IMR-90 (cell line): ENCODE data around the gene HSPE1. TPM values are rescaled to one million over a fixed set of nuclear protein-coding genes. Genes with fewer than 3 reads are reported as not detected.

Source experiments
- ATAC-seq: fragments of 200-7000 bp; cut with Tn5 transposase; 2 replicates; pipeline ENCODE4 v1.9.1; 2020; ENCODE audit warnings: low read depth, mild to moderate bottlenecking, moderate library complexity
- BruUV-seq: library from RNA; stranded (reverse); fragments of 400-500 nt; replicated peaks from 2 replicates; lab custom pipeline; 2021; lab: Mats Ljungman, UMichigan
- CTCF ChIA-PET: fragments of 300-600 bp; formaldehyde crosslinking; extraction: SDS; loops from one replicate; lab custom pipeline; 2021; ENCODE audit warnings: antibody characterized with exemption; lab: Yijun Ruan, JAX
- POLR2A ChIA-PET: fragments of 300-600 bp; sonication (Branson Sonifier 250); formaldehyde crosslinking; loops from one replicate; lab custom pipeline; 2022; ENCODE audit warnings: antibody characterized with exemption; ENCODE audit not compliant: unreplicated experiment; lab: Charles Lee
- DNase-seq: peaks from one replicate; pipeline ENCODE4 v3.0.0; 2013
- H2AFZ ChIP-seq: replicated peaks from 2 replicates; pipeline ENCODE3; 2013; ENCODE audit warnings: low read length, mild to moderate bottlenecking; ENCODE audit not compliant: poor library complexity
- H2AK5ac ChIP-seq: 2 replicates; pipeline ENCODE4 v1.6.1; 2013; ENCODE audit warnings: low read depth, low read length, inconsistent platforms
- H2AK9ac ChIP-seq: replicated peaks from 2 replicates; pipeline ENCODE3; 2013; ENCODE audit warnings: mild to moderate bottlenecking, low read depth, low read length, moderate library complexity; ENCODE audit not compliant: poor library complexity
- H2BK120ac ChIP-seq: 2 replicates; pipeline ENCODE4 v1.6.1; 2013; ENCODE audit warnings: low read depth, low read length, inconsistent platforms
- H2BK15ac ChIP-seq: 3 replicates; pipeline ENCODE4 v1.6.1; 2013; ENCODE audit warnings: low read depth, low read length, inconsistent platforms
- H2BK20ac ChIP-seq: 2 replicates; pipeline ENCODE4 v1.6.1; 2013; ENCODE audit warnings: low read depth, mild to moderate bottlenecking, inconsistent platforms, low read length, moderate library complexity
- H2BK5ac ChIP-seq: 2 replicates; pipeline ENCODE4 v1.6.1; 2013; ENCODE audit warnings: mild to moderate bottlenecking, low read depth, low read length, inconsistent platforms; ENCODE audit not compliant: poor library complexity, severe bottlenecking
- H3K14ac ChIP-seq: replicated peaks from 2 replicates; pipeline ENCODE4 v1.6.1; 2013; ENCODE audit warnings: low read depth, low read length, inconsistent platforms
- H3K18ac ChIP-seq: 2 replicates; pipeline ENCODE4 v1.6.1; 2013; ENCODE audit warnings: low read depth, low read length, control low read depth
- H3K23ac ChIP-seq: 2 replicates; pipeline ENCODE4 v1.6.1; 2013; ENCODE audit warnings: low read depth, low read length, inconsistent platforms
- H3K27ac ChIP-seq: 2 replicates; pipeline ENCODE4 v1.5.1; 2013; ENCODE audit warnings: mild to moderate bottlenecking, control low read depth, low read length; ENCODE audit not compliant: insufficient read depth
- H3K27me3 ChIP-seq: 2 replicates; pipeline ENCODE4 v1.6.1; 2013; ENCODE audit warnings: low read length; ENCODE audit not compliant: control insufficient read depth, insufficient read depth
- H3K36me3 ChIP-seq: 2 replicates; pipeline ENCODE4 v1.6.1; 2013; ENCODE audit warnings: low read length, mixed read lengths; ENCODE audit not compliant: control insufficient read depth, insufficient read depth
- H3K4ac ChIP-seq: 2 replicates; pipeline ENCODE4 v1.6.1; 2013; ENCODE audit warnings: low read depth, low read length, inconsistent platforms
- H3K4me1 ChIP-seq: 2 replicates; pipeline ENCODE4 v1.6.1; 2013; ENCODE audit warnings: low read length, mixed read lengths; ENCODE audit not compliant: control insufficient read depth, insufficient read depth
- H3K4me2 ChIP-seq: 2 replicates; pipeline ENCODE4 v1.6.1; 2013; ENCODE audit warnings: low read depth, mild to moderate bottlenecking, control low read depth, low read length, moderate library complexity
- H3K4me3 ChIP-seq: 2 replicates; pipeline ENCODE4 v1.5.1; 2013; ENCODE audit warnings: low read depth, mild to moderate bottlenecking, control low read depth, low read length, moderate library complexity; ENCODE audit not compliant: insufficient read depth
- H3K56ac ChIP-seq: 2 replicates; pipeline ENCODE4 v1.6.1; 2013; ENCODE audit warnings: low read length, inconsistent platforms; ENCODE audit not compliant: insufficient read depth; ENCODE audit errors: extremely low read depth
- H3K79me1 ChIP-seq, 2 experiments: 2 replicates each; pipeline ENCODE4 v1.6.1; 2013; ENCODE audit warnings: low read length in 2 of 2, inconsistent platforms in 1 of 2, low read depth in 1 of 2
- H3K9ac ChIP-seq: 2 replicates; pipeline ENCODE4 v1.6.1; 2013; ENCODE audit warnings: low read depth, low read length, control low read depth
- H3K9me1 ChIP-seq: 2 replicates; pipeline ENCODE4 v1.6.1; 2013; ENCODE audit warnings: low read length, inconsistent platforms; ENCODE audit not compliant: insufficient read depth
- H3K9me3 ChIP-seq: 2 replicates; pipeline ENCODE4 v1.6.1; 2013; ENCODE audit warnings: low read length; ENCODE audit not compliant: control insufficient read depth, insufficient read depth
- H4K20me1 ChIP-seq: 2 replicates; pipeline ENCODE4 v1.6.1; 2013; ENCODE audit warnings: low read length, inconsistent platforms; ENCODE audit not compliant: insufficient read depth
- H4K5ac ChIP-seq: 2 replicates; pipeline ENCODE4 v1.6.1; 2013; ENCODE audit warnings: mild to moderate bottlenecking, low read depth, low read length, control low read depth
- H4K8ac ChIP-seq, 2 experiments: 2 replicates each; pipeline ENCODE4 v1.6.1; 2013; ENCODE audit warnings: low read depth in 2 of 2, low read length in 2 of 2, control low read depth in 1 of 2, inconsistent platforms in 1 of 2
- H4K91ac ChIP-seq: 2 replicates; pipeline ENCODE4 v1.6.1; 2013; ENCODE audit warnings: low read depth, low read length, inconsistent platforms; ENCODE audit not compliant: insufficient read depth
- WGBS, 2 experiments: methylation state at CpG; one replicate each; pipeline versions ENCODE4 v1.1.5 to v1.1.7; 2013; ENCODE audit warnings: missing lambda C conversion rate in 2 of 2; ENCODE audit not compliant: insufficient read length in 1 of 2; ENCODE audit errors: extremely low coverage in 2 of 2; 5-methylcytosine and 5-hydroxymethylcytosine counted together
- dilution Hi-C: fragments of 300-500 bp; cut with HindIII; formaldehyde crosslinking; loops from one replicate; pipeline ENCODE4 v1.14.3; 2018; ENCODE audit warnings: low sequenced_read_pairs; ENCODE audit not compliant: unreplicated experiment
- in situ Hi-C: fragments of 300-500 bp; cut with MboI; formaldehyde crosslinking; loops from 3 replicates; pipeline ENCODE4 v1.14.3; 2019; ENCODE audit warnings: low sequenced_read_pairs, inconsistent platforms, mixed read lengths
- intact Hi-C: fragments of 100-400 bp; cut with micrococcal nuclease; formaldehyde crosslinking; loops from 2 replicates; pipeline ENCODE4 v1.10.0; 2022
- polyA plus RNA-seq, 3 experiments: library from polyadenylated mRNA; depleted of rRNA; stranded (reverse); fragments of >200 nt; gene quantifications; 2 replicates each; pipeline ENCODE4 v1.2.3, GENCODE V29; 2012; ENCODE audit warnings: low replicate concordance in 1 of 3
- total RNA-seq: library from RNA; depleted of rRNA; stranded (reverse); fragments of >200 nt; gene quantifications from 2 replicates; pipeline ENCODE4 v1.2.3, GENCODE V29; 2012
- TF ChIP-seq, protein P1 (sequence below): fragments of 150-350 bp; IDR thresholded peaks from 2 replicates; pipeline ENCODE4 v1.6.1; 2016; ENCODE audit warnings: low read depth, mild to moderate bottlenecking, low read length, moderate library complexity, borderline replicate concordance

Gene HSPE1
- total and polyA plus RNA-seq, 2 of the 4 experiments (the other 2 are of a cell fraction) = 13.3 to 93.6 TPM

DNA sequence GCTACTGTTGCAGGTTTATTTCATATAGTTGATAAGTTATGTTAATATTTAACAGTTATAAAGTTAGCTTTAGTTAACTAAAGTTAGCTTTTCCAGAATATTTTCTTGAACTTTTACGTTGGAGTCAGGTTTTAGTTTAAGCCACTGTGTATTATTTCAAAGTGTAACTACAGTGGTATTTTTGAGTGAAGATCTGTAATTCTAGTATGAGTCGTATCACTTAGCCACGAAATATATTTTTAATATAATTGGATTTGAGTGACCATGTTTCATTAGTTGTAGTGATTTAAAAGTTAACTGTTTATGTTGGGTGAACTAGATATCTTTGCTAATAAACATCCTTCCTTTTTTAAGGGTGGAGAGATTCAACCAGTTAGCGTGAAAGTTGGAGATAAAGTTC, 2.5 kb downstream of the HSPE1 start:
- ChIA-PET CTCF (no interaction called here), POLR2A (no interaction called here)
- H4K5ac ChIP-seq = no peak overlapping the region
- H3K4me1 ChIP-seq = 0 out of 2 replicates have a peak, but pooled peaks cover 1% of the 10 kb centered on the region
- no peak overlapping the region for H3K4me3 ChIP-seq
- in situ Hi-C loops (loop anchor here (10.0 kb wide), 1 partner anchor 272 kb away; no protein-coding TSS in a partner anchor), dilution Hi-C loops (no loop called here), intact Hi-C loops (no loop called here)
- H3K9ac ChIP-seq = no peak overlapping the region
- H3K79me1 ChIP-seq = peaks cover 9 to 32% of the 10 kb centered on the region in 2 experiments; a peak in 3 of 4 replicates
- no peak overlapping the region for H4K8ac ChIP-seq
- H3K18ac ChIP-seq = no peak overlapping the region
- H4K20me1 ChIP-seq = peaks cover 26% of the 10 kb centered on the region
- no peaks in the 10 kb centered on the region for H3K9me1 ChIP-seq
- ATAC-seq (no peak), DNase-seq (no peak)
- H2AK5ac ChIP-seq = no peak overlapping the region
- H2BK20ac ChIP-seq = no peak overlapping the region
- TF ChIP-seq, protein P1, sequence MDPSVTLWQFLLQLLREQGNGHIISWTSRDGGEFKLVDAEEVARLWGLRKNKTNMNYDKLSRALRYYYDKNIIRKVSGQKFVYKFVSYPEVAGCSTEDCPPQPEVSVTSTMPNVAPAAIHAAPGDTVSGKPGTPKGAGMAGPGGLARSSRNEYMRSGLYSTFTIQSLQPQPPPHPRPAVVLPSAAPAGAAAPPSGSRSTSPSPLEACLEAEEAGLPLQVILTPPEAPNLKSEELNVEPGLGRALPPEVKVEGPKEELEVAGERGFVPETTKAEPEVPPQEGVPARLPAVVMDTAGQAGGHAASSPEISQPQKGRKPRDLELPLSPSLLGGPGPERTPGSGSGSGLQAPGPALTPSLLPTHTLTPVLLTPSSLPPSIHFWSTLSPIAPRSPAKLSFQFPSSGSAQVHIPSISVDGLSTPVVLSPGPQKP = no peak
- no peak overlapping the region for H2BK120ac ChIP-seq
- no peak overlapping the region for H2AK9ac ChIP-seq
- H3K27me3 ChIP-seq = no peaks in the 10 kb centered on the region
- H2BK15ac ChIP-seq = no peak overlapping the region
- BruUV-seq = no TSS peak
- peaks cover 10% of the 10 kb centered on the region for H3K36me3 ChIP-seq
- H3K4ac ChIP-seq = no peak overlapping the region
- no peak overlapping the region for H2AFZ ChIP-seq
- H3K9me3 ChIP-seq = no peaks in the 10 kb centered on the region
- H4K91ac ChIP-seq = no peak overlapping the region
- no peak overlapping the region for H3K56ac ChIP-seq
- no peak overlapping the region for H3K23ac ChIP-seq
- H2BK5ac ChIP-seq = no peak overlapping the region
- H3K14ac ChIP-seq = no peak overlapping the region
- WGBS, 2 experiments = no CpG with 5 or more reads among the region's 4 CpGs
- no peak overlapping the region for H3K27ac ChIP-seq
- no peak overlapping the region for H3K4me2 ChIP-seq
